Upper lobe of left lung (tissue), 4 donors: Measurements from ENCODE around the gene TRAF1.
"Not testable (repeated sequence)": the region's sequence is repeated elsewhere in the genome, so short reads cannot be mapped to it uniquely, and the experiment has no call there.

Source experiments
- CTCF ChIP-seq, 6 experiments: fragments of 450-650 bp in 4 of 6; fragments of 200-600 bp in 2 of 6; sonication (generic) in 2 of 6; IDR thresholded peaks; one replicate each; pipeline ENCODE4 v1.5.1; 2016 to 2019; ENCODE audit warnings: antibody characterized with exemption in 6 of 6
- POLR2A ChIP-seq, 4 donors: fragments of 450-650 bp; IDR thresholded peaks; one replicate each; pipeline ENCODE4 v1.5.1; 2016 to 2017; ENCODE audit warnings: antibody characterized with exemption in 4 of 4, mild to moderate bottlenecking in 2 of 4

DNA sequence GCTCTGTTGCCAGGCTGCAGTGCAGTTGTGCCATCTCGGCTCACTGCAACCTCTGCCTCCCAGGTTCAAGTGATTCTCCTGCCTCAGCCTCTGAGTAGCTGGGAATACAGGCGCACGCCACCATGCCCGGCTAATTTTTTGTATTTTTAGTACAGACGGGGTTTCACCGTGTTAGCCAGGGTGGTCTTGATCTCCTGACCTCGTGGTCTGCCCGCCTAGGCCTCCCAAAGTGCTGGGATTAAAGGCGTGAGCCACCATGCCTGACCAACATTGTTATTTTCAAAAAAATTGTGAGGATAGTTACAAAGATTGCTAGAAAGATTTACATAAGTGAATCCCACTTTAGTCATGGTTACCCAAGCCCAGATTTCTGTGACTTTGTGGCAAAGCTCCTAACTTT lies 44.9 kb upstream of the TRAF1 start:
- TF ChIP-seq CTCF, POLR2A (IDR thresholded peaks at IDR 0.05): not testable (repeated sequence)
